ENCODE data around the gene IQGAP2.

Gene IQGAP2

DNA sequence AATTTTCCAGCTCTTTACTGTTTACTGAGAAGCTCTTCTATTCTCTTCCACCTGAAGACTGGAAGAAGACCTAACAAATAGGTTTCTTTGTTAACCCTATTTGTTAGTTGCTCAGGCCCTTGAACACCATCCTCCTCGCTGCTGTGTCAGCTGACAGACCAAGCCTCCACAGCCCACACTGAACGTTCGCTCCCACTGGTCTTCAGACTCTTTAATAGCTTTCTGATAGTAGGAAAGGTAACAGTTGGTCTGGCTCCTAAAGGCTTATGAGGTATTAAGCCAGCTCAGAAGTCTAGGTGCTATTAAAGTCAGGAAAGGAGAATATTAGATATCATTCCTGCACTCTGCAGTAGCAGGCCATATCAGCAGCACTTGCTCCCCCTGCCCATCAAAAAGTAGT lies 289.6 kb downstream of the IQGAP2 start:
- no peak for DNase-seq (ENCODE audit: extremely low spot score)
- POLR2A ChIA-PET = no interaction called here
- no peak for TF ChIP-seq CTCF (IDR thresholded peaks at IDR 0.05; ENCODE audit: control extremely low read depth, extremely low read depth, low read depth, missing control alignments)
- CTCF ChIA-PET = interaction anchor here (0.9 to 1.2 kb wide), 3 partner anchors 13 to 1456 kb away, joined by 3 to 6 read pairs (median 3); no protein-coding TSS in a partner anchor

GRCh38 chr5:76693141-76693540 lies 290.1 kb downstream of the IQGAP2 start:
- no peak for TF ChIP-seq CTCF (IDR thresholded peaks at IDR 0.05; ENCODE audit: control extremely low read depth, extremely low read depth, low read depth, missing control alignments)
- CTCF ChIA-PET = interaction anchor here (1.2 to 2.5 kb wide), 3 partner anchors 12 to 1456 kb away, joined by 3 to 10 read pairs (median 6); no protein-coding TSS in a partner anchor
- DNase-seq (ENCODE audit: extremely low spot score) = no peak
- POLR2A ChIA-PET = no interaction called here

DNA sequence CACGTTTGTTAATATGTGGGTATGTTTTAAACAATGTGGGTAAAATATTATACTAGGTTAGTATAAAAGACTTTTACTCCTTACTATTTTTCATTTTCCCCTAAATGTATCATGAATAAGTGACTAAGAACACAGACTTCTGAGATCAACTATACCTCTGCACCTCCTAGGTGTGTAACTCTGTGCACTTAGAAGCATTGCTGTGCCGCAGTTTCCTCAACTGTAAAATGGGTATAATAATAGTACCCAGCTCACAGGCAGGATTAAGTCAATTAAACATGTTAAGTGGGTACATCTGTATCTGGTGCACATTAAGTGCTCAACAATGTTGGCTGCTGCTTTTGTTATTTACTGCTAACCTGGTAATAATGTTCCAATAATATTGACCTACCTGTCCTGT lies 291.2 kb downstream of the IQGAP2 start:
- ChIA-PET POLR2A (no interaction called here), CTCF (interaction anchor here (2.5 kb wide), 1 partner anchor 80 kb away, joined by 10 read pairs; no protein-coding TSS in a partner anchor)
- DNase-seq (ENCODE audit: extremely low spot score) = no peak
- TF ChIP-seq CTCF (IDR thresholded peaks at IDR 0.05; ENCODE audit: control extremely low read depth, extremely low read depth, low read depth, missing control alignments) = no peak

DNA sequence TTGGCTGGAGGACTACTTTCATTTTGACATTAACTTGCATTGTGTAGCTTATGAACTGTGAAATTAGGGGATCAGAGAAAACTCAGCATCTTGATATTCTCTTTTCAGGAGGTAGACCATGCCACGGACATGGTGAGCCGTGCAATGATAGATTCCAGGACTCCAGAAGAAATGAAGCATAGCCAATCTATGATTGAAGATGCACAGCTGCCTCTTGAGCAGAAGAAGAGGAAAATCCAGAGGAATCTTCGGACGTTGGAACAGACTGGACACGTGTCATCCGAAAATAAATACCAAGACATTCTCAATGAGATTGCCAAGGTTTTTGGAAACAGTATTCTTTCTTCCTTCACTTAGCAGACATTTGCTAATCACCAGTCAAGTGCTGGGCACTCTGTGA lies 292.3 kb downstream of the IQGAP2 start:
- TF ChIP-seq CTCF (IDR thresholded peaks at IDR 0.05; ENCODE audit: control extremely low read depth, extremely low read depth, low read depth, missing control alignments) = no peak
- DNase-seq (ENCODE audit: extremely low spot score) = no peak
- ChIA-PET CTCF (interaction anchor here (0.8 to 2.5 kb wide), 3 partner anchors 13 to 79 kb away, joined by 3 to 10 read pairs (median 3); no protein-coding TSS in a partner anchor), POLR2A (no interaction called here)

DNA sequence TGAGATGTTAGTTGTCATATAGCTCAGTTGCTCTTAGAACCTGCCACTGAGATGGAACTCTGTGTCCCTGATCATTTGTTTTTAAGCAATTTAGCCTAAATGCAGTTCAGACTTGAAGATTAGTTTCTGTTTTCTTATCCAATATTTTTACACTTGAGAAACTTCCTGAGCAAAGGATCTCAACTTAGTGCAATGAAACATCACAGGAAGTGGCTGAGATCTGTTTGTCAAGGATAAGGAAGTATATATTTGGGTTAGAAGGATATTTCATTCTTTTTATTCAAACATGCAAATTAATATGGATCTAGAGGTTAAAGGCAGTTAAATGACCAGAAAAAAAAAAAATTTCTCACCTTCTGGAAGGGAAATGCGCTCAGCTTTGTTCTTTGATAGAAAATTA lies 293.2 kb downstream of the IQGAP2 start:
- no peak for DNase-seq (ENCODE audit: extremely low spot score)
- ChIA-PET POLR2A (no interaction called here), CTCF (interaction anchor here (1.0 kb wide), 1 partner anchor 44 kb away, joined by 3 read pairs; no protein-coding TSS in a partner anchor)
- no peak for TF ChIP-seq CTCF (IDR thresholded peaks at IDR 0.05; ENCODE audit: control extremely low read depth, extremely low read depth, low read depth, missing control alignments)

GRCh38 chr5:76697670-76698069 lies 294.6 kb downstream of the IQGAP2 start:
- POLR2A ChIA-PET = no interaction called here
- no peak for TF ChIP-seq CTCF (IDR thresholded peaks at IDR 0.05; ENCODE audit: control extremely low read depth, extremely low read depth, low read depth, missing control alignments)
- no peak for DNase-seq (ENCODE audit: extremely low spot score)
- CTCF ChIA-PET = interaction anchor here (1.0 to 1.3 kb wide), 2 partner anchors 11 to 77 kb away, joined by 3 to 4 read pairs; no protein-coding TSS in a partner anchor
